Measurements from ENCODE around the gene SSTR5.

- no peak for TF ChIP-seq CTCF (IDR thresholded peaks at IDR 0.05)
- TF ChIP-seq POLR2A (IDR thresholded peaks at IDR 0.05), result no peak
Observed at GRCh38 chr16:1024138-1024537, 48.4 kb upstream of the SSTR5 start.
